C4-2B (cell line): ENCODE data around the gene RPL37A.

Experiments used
- ZFX ChIP-seq: fragments of 450-650 bp; IDR thresholded peaks from 2 replicates; pipeline ENCODE4 v1.6.1; 2017
- TF ChIP-seq, protein P1 (sequence below): fragments of 450-650 bp; conservative IDR thresholded peaks from 2 replicates; pipeline ENCODE4 v1.5.1; 2017; ENCODE audit warnings: mild to moderate bottlenecking

DNA sequence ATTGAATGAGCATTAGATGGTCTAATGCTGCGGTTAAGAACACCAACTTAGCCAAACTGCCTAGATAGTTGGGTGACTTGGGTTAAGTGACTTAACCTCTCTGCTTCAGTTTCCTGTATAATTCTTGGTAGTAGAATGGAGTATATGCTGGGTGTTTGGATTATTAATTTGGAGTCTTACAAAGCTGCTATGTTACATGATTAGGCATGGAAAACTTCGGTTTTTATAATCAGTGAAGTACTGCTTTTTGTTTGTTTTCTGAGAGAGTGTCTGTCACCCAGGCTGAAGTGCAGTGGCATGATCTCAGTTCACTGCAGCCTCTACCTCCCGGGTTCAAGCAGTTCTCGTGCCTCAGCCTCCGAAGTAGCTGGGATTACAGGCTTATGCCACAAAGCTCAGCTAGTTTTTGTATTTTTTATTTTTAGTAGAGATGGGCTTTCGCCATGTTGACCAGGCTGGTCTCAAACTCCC, 4.5 kb downstream of the RPL37A start:
- TF ChIP-seq, protein P1, sequence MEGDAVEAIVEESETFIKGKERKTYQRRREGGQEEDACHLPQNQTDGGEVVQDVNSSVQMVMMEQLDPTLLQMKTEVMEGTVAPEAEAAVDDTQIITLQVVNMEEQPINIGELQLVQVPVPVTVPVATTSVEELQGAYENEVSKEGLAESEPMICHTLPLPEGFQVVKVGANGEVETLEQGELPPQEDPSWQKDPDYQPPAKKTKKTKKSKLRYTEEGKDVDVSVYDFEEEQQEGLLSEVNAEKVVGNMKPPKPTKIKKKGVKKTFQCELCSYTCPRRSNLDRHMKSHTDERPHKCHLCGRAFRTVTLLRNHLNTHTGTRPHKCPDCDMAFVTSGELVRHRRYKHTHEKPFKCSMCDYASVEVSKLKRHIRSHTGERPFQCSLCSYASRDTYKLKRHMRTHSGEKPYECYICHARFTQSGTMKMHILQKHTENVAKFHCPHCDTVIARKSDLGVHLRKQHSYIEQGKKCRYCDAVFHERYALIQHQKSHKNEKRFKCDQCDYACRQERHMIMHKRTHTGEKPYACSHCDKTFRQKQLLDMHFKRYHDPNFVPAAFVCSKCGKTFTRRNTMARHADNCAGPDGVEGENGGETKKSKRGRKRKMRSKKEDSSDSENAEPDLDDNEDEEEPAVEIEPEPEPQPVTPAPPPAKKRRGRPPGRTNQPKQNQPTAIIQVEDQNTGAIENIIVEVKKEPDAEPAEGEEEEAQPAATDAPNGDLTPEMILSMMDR, result no peak
- TF ChIP-seq ZFX, result no peak
